SK-N-SH (cell line): ENCODE results near the gene MC2R. TPM values are rescaled to one million over a fixed set of nuclear protein-coding genes. Genes with fewer than 3 reads are reported as not detected.

Experiments used
- CTCF ChIA-PET: fragments of 300-600, 350-600 bp; formaldehyde crosslinking; extraction: SDS; loops from one replicate; lab custom pipeline; 2021; lab: Yijun Ruan, JAX
- POLR2A ChIA-PET: fragments of 350-600 bp; sonication (Branson Sonifier 250); formaldehyde crosslinking; extraction: SDS; loops from one replicate; lab custom pipeline; 2020; ENCODE audit warnings: antibody characterized with exemption, inconsistent platforms; lab: Yijun Ruan, JAX
- DNase-seq: peaks from one replicate; pipeline ENCODE4 v3.0.0; 2012
- H2AFZ ChIP-seq: fragments of 200-600 bp; sonication (generic); 2 replicates; pipeline ENCODE4 v1.8.1; 2016; ENCODE audit warnings: antibody characterized with exemption, mild to moderate bottlenecking, low read depth
- H3F3A ChIP-seq: fragments of 200-600 bp; sonication (generic); replicated peaks from 2 replicates; pipeline ENCODE3; 2016; ENCODE audit warnings: antibody characterized with exemption, mild to moderate bottlenecking; ENCODE audit not compliant: insufficient read depth
- H3K27ac ChIP-seq, 2 experiments: fragments of 200-500 bp in 1 of 2; fragments of 200-600 bp in 1 of 2; sonication (Bioruptor generic) in 1 of 2; sonication (generic), shearing (Covaris generic) in 1 of 2; 2 replicates each; pipeline versions ENCODE4 v1.5.1 to v1.6.1; 2014 to 2016; ENCODE audit warnings: low read depth in 2 of 2, inconsistent platforms in 1 of 2, low read length in 1 of 2, mild to moderate bottlenecking in 1 of 2, mixed read lengths in 1 of 2
- H3K27me3 ChIP-seq: fragments of 200-600 bp; sonication (generic), shearing (Covaris generic); 2 replicates; pipeline ENCODE4 v1.6.1; 2016; ENCODE audit warnings: mixed run types; ENCODE audit not compliant: insufficient read depth
- H3K36me3 ChIP-seq, 2 experiments: fragments of 200-500 bp in 1 of 2; fragments of 200-600 bp in 1 of 2; sonication (Bioruptor generic) in 1 of 2; sonication (generic) in 1 of 2; replicated peaks in 1 of 2; 2 replicates each; pipeline versions ENCODE3 to v1.5.1; 2014 to 2016; ENCODE audit warnings: low read length in 1 of 2, mild to moderate bottlenecking in 1 of 2; ENCODE audit not compliant: insufficient read depth in 2 of 2, control insufficient read depth in 1 of 2
- H3K4me1 ChIP-seq, 2 experiments: fragments of 200-500 bp in 1 of 2; fragments of 200-600 bp in 1 of 2; sonication (Bioruptor generic) in 1 of 2; sonication (generic), shearing (Covaris generic) in 1 of 2; 2 replicates each; pipeline versions ENCODE4 v1.5.1 to v1.6.1; 2014 to 2016; ENCODE audit warnings: low read depth in 1 of 2, low read length in 1 of 2, mixed run types in 1 of 2; ENCODE audit not compliant: insufficient read depth in 2 of 2, control insufficient read depth in 1 of 2
- H3K4me2 ChIP-seq: fragments of 200-600 bp; sonication (generic), shearing (Covaris generic); 2 replicates; pipeline ENCODE4 v1.6.1; 2017; ENCODE audit warnings: mixed run types
- H3K4me3 ChIP-seq, 2 experiments: fragments of 200-500 bp in 1 of 2; fragments of 200-600 bp in 1 of 2; sonication (Bioruptor generic) in 1 of 2; sonication (generic), shearing (Covaris generic) in 1 of 2; 2 replicates each; pipeline versions ENCODE4 v1.5.1 to v1.8.1; 2014 to 2016; ENCODE audit warnings: low read depth in 2 of 2, inconsistent platforms in 1 of 2, low read length in 1 of 2, mild to moderate bottlenecking in 1 of 2, mixed read lengths in 1 of 2, moderate library complexity in 1 of 2
- H3K79me2 ChIP-seq: fragments of 200-600 bp; sonication (generic); 2 replicates; pipeline ENCODE4 v1.8.1; 2017; ENCODE audit warnings: mild to moderate bottlenecking; ENCODE audit not compliant: insufficient read depth
- H3K9ac ChIP-seq: fragments of 200-600 bp; sonication (generic); 2 replicates; pipeline ENCODE4 v1.6.1; 2017; ENCODE audit warnings: mixed run types
- H3K9me2 ChIP-seq: fragments of 200-600 bp; sonication (generic); 2 replicates; pipeline ENCODE4 v1.6.1; 2017; ENCODE audit warnings: mixed run types
- H3K9me3 ChIP-seq: fragments of 200-600 bp; sonication (generic); 2 replicates; pipeline ENCODE4 v1.6.1; 2017; ENCODE audit warnings: mixed run types, mild to moderate bottlenecking, moderate library complexity
- H4K20me1 ChIP-seq: fragments of 200-600 bp; sonication (generic); 2 replicates; pipeline ENCODE4 v1.6.1; 2017; ENCODE audit warnings: mild to moderate bottlenecking, mixed run types; ENCODE audit not compliant: insufficient read depth
- ELF1 ChIP-seq: IDR thresholded peaks from 2 replicates; pipeline ENCODE4 v1.4.0; 2012
- FOXJ3 ChIP-seq: sonication (generic); formaldehyde crosslinking; IDR thresholded peaks from 2 replicates; pipeline ENCODE4 v1.5.1; 2020; ENCODE audit warnings: mild to moderate bottlenecking, missing genetic modification reagents
- GATA2 ChIP-seq: sonication (generic); formaldehyde crosslinking; IDR thresholded peaks from 2 replicates; pipeline ENCODE4 v1.5.0; 2020; ENCODE audit warnings: mild to moderate bottlenecking, missing genetic modification reagents
- MXI1 ChIP-seq: IDR thresholded peaks from 2 replicates; pipeline ENCODE4 v1.6.1; 2012; ENCODE audit warnings: mild to moderate bottlenecking, low read depth, low read length, improper control_type of control experiment
- NRF1 ChIP-seq: IDR thresholded peaks from 2 replicates; pipeline ENCODE4 v1.6.1; 2012; ENCODE audit warnings: low read depth, mild to moderate bottlenecking, low read length
- RAD21 ChIP-seq: IDR thresholded peaks from 2 replicates; pipeline ENCODE4 v1.6.1; 2012; ENCODE audit warnings: mild to moderate bottlenecking, low read length
- RFX5 ChIP-seq: IDR thresholded peaks from 2 replicates; pipeline ENCODE4 v1.6.1; 2012; ENCODE audit warnings: mild to moderate bottlenecking, improper control_type of control experiment, low read length
- SIN3A ChIP-seq: IDR thresholded peaks from 2 replicates; pipeline ENCODE4 v1.6.1; 2012; ENCODE audit warnings: low read depth, mild to moderate bottlenecking, low read length, moderate library complexity, borderline replicate concordance
- TCF12 ChIP-seq: IDR thresholded peaks from 2 replicates; pipeline ENCODE4 v1.4.0; 2012
- YY1 ChIP-seq: IDR thresholded peaks from 2 replicates; pipeline ENCODE4 v1.4.0; 2012; ENCODE audit warnings: low read depth, mild to moderate bottlenecking
- WGBS: methylation state at CpG from one replicate; pipeline ENCODE4 v1.1.6; 2017; ENCODE audit warnings: low lambda C conversion rate; 5-methylcytosine and 5-hydroxymethylcytosine counted together
- polyA plus RNA-seq, 3 experiments: library from polyadenylated mRNA; depleted of rRNA; stranded (reverse); fragments of >200 nt; gene quantifications; 2 replicates each; pipeline ENCODE4 v1.2.3, GENCODE V29; 2012
- TF ChIP-seq, protein P1 (sequence below): IDR thresholded peaks from 2 replicates; pipeline ENCODE4 v1.4.0; 2012; ENCODE audit warnings: low read depth, borderline replicate concordance
- TF ChIP-seq, protein P2 (sequence below): fragments of 200-600 bp; sonication (generic); IDR thresholded peaks from 2 replicates; pipeline ENCODE4 v1.6.1; 2017; ENCODE audit warnings: antibody characterized with exemption, mild to moderate bottlenecking, moderate library complexity
- TF ChIP-seq, protein P3 (sequence below): IDR thresholded peaks from 2 replicates; pipeline ENCODE4 v1.4.0; 2012; ENCODE audit warnings: low read depth, borderline replicate concordance

Gene MC2R
- polyA plus RNA-seq, 1 of the 3 experiments (the other 2 are of a cell fraction) = not detected

DNA sequence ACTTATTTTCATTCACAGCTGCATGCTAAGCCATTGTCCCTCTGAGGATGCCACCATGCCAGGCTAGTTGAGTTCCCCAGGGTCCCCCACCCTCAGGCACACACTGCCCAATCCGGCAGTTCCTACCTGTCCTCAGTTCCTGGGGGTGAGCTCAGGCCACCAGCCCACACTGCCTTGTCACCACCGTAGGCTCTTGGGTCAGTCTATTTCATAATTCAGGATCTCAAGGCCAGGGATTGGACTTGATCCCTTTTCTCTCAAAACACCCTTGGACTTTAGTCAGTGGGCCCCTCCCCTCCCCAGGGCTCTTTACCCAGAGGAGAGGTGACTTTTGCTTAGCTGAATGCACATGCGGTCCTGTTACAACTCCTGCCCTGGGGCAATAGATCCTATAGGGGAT, 18.7 kb upstream of the MC2R start:
- H3K4me1 ChIP-seq = no peaks in the 10 kb centered on the region
- no peaks in the 10 kb centered on the region for H3K9me3 ChIP-seq
- no peak overlapping the region for H3K4me3 ChIP-seq
- H3K4me2 ChIP-seq = no peak overlapping the region
- TF ChIP-seq RAD21 = no peak
- TF ChIP-seq, protein P1, sequence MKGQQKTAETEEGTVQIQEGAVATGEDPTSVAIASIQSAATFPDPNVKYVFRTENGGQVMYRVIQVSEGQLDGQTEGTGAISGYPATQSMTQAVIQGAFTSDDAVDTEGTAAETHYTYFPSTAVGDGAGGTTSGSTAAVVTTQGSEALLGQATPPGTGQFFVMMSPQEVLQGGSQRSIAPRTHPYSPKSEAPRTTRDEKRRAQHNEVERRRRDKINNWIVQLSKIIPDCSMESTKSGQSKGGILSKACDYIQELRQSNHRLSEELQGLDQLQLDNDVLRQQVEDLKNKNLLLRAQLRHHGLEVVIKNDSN = no peak
- TF ChIP-seq YY1 = no peak
- TF ChIP-seq FOXJ3 (CRISPR knock-in tag) = no peak
- no peak for TF ChIP-seq TCF12
- TF ChIP-seq, protein P2, sequence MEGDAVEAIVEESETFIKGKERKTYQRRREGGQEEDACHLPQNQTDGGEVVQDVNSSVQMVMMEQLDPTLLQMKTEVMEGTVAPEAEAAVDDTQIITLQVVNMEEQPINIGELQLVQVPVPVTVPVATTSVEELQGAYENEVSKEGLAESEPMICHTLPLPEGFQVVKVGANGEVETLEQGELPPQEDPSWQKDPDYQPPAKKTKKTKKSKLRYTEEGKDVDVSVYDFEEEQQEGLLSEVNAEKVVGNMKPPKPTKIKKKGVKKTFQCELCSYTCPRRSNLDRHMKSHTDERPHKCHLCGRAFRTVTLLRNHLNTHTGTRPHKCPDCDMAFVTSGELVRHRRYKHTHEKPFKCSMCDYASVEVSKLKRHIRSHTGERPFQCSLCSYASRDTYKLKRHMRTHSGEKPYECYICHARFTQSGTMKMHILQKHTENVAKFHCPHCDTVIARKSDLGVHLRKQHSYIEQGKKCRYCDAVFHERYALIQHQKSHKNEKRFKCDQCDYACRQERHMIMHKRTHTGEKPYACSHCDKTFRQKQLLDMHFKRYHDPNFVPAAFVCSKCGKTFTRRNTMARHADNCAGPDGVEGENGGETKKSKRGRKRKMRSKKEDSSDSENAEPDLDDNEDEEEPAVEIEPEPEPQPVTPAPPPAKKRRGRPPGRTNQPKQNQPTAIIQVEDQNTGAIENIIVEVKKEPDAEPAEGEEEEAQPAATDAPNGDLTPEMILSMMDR = no peak
- no peak for TF ChIP-seq MXI1
- no peaks in the 10 kb centered on the region for H3K27me3 ChIP-seq
- ChIA-PET CTCF (no interaction called here), POLR2A (no interaction called here)
- H3K27ac ChIP-seq = no peak overlapping the region
- WGBS = 0% methylated on average over 3 of the region's 3 CpGs
- DNase-seq = no peak
- no peaks in the 10 kb centered on the region for H3K9me2 ChIP-seq
- no peaks in the 10 kb centered on the region for H4K20me1 ChIP-seq
- no peaks in the 10 kb centered on the region for H3K36me3 ChIP-seq
- H2AFZ ChIP-seq = no peak overlapping the region
- H3K79me2 ChIP-seq = no peaks in the 10 kb centered on the region
- H3F3A ChIP-seq = no peaks in the 10 kb centered on the region
- H3K9ac ChIP-seq = no peak overlapping the region

DNA sequence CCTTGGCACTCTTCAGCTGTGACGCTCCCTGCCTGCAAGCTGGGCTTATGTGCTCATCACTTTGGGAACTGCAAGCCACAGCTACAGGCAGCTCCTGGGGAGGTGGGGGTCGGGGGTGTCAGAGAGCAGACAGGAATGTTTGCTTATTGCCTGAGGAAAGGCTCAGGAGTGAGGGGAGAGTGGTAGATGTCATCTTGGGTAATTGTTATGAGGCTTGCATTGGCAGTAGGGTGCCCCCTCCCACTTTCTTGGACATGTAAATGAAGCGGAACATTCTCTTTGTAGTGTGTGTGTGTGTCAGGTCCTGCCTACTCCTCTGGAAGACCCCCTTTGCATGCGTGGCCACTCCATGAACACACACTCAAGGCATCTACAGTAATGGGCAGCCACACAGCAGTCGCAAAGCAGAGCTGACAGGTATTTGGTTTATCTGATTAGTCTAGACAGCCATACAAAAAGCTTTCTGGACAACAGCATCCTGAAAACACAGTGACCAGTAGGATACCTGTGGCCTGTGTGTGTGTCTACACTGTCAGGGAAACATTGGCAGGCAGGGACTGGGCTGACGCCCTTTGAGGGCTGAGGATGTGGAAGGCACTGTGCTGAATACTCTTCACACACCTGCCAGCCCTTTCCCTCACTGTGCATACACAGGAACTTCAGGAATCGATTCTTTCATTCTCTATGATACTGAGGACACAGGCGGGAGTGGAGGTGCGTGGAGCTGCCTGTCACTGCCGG, 17.1 kb upstream of the MC2R start:
- CTCF ChIA-PET = no interaction called here
- Histone ChIP-seq H3K9ac (no peak overlapping the region), H3K4me3 (no peak overlapping the region), H3F3A (no peaks in the 10 kb centered on the region), H3K4me1 (no peaks in the 10 kb centered on the region), H2AFZ (no peak overlapping the region), H3K36me3 (no peaks in the 10 kb centered on the region), H3K27ac (no peak overlapping the region), H3K79me2 (no peaks in the 10 kb centered on the region), H3K9me2 (no peaks in the 10 kb centered on the region), H4K20me1 (no peaks in the 10 kb centered on the region), H3K4me2 (no peak overlapping the region), H3K9me3 (no peaks in the 10 kb centered on the region), H3K27me3 (no peaks in the 10 kb centered on the region)
- 6% methylated on average over 10 of the region's 10 CpGs for WGBS
- TF ChIP-seq RFX5 = no peak
- TF ChIP-seq GATA2 (CRISPR knock-in tag) = no peak
- TF ChIP-seq, protein P3, sequence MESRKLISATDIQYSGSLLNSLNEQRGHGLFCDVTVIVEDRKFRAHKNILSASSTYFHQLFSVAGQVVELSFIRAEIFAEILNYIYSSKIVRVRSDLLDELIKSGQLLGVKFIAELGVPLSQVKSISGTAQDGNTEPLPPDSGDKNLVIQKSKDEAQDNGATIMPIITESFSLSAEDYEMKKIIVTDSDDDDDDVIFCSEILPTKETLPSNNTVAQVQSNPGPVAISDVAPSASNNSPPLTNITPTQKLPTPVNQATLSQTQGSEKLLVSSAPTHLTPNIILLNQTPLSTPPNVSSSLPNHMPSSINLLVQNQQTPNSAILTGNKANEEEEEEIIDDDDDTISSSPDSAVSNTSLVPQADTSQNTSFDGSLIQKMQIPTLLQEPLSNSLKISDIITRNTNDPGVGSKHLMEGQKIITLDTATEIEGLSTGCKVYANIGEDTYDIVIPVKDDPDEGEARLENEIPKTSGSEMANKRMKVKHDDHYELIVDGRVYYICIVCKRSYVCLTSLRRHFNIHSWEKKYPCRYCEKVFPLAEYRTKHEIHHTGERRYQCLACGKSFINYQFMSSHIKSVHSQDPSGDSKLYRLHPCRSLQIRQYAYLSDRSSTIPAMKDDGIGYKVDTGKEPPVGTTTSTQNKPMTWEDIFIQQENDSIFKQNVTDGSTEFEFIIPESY = no peak
- no peak for TF ChIP-seq TCF12
- TF ChIP-seq MXI1 = no peak
- TF ChIP-seq NRF1 = no peak
- no peak for TF ChIP-seq YY1
- TF ChIP-seq SIN3A = no peak
- no peak for TF ChIP-seq ELF1
- DNase-seq = no peak
- POLR2A ChIA-PET = no interaction called here
